Measurements from ENCODE around the gene CLUH.

GRCh38 chr17:2730764-2731353 is 19.3 kb upstream of the CLUH start:
- TF ChIP-seq CTCF (optimal IDR thresholded peaks at IDR 0.05 in 1 of 3, IDR thresholded peaks at IDR 0.05 in 1 of 3, conservative IDR thresholded peaks at IDR 0.05 in 1 of 3; ENCODE audit: extremely low read depth in 1 of 3, insufficient read depth in 2 of 3, low read length in 3 of 3) (no peak), EZH2 (IDR thresholded peaks at IDR 0.05; ENCODE audit: low read length) (no peak)

Measured in keratinocyte (primary cell).